Frontal cortex (tissue), 4 donors: Measurements from ENCODE around the gene KRTAP4-11. TPM values are rescaled to one million over a fixed set of nuclear protein-coding genes. Genes with fewer than 3 reads are reported as not detected.
"Not testable (repeated sequence)": the region's sequence is repeated elsewhere in the genome, so short reads cannot be mapped to it uniquely, and the experiment has no call there.

Source experiments
- DNase-seq, 2 donors: peaks; one replicate each; pipeline ENCODE4 v3.0.0; 2012; ENCODE audit warnings: low spot score in 2 of 2
- FAIRE-seq: peaks from 2 replicates; lab custom pipeline; 2012; peaks lifted over from hg19 to GRCh38; lab: Jason Lieb, UNC
- total RNA-seq: library from RNA; depleted of rRNA; stranded (reverse); fragments of >200 nt; gene quantifications from one replicate; pipeline ENCODE4 v1.2.3, GENCODE V29; 2014
- donor health status: control.
- donor health status: control.
- donor health status: control.

KRTAP4-11 gene
- not detected for total RNA-seq

DNA sequence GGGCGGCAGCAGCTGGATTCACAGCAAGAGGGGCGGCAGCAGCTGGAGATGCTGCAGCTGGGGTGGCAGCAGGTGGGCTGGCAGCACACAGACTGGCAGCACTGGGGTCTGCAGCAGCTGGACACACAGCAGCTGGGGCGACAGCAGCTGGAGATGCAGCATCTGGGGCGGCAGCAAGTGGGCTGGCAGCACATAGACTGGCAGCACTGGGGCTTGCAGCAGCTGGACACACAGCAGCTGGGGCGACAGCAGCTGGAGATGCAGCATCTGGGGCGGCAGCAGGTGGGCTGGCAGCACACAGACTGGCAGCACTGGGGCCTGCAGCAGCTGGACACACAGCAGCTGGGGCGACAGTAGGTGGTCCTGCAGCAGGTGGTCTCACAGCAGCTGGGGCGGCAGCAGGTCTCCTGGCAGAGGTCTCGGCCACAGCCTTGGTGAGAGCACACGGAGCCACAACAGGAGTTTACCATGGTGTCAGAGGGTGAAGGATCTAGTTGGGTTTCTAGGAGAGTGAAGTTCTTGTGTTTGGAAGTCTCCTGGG lies at the start of gene KRTAP4-11:
Gene KRTAP4-11 (minus strand): TSS at position 528 of the 541 bp plus-strand sequence. CDS start 58 bp downstream, at position 470.
- not testable (repeated sequence) for FAIRE-seq, DNase-seq

DNA sequence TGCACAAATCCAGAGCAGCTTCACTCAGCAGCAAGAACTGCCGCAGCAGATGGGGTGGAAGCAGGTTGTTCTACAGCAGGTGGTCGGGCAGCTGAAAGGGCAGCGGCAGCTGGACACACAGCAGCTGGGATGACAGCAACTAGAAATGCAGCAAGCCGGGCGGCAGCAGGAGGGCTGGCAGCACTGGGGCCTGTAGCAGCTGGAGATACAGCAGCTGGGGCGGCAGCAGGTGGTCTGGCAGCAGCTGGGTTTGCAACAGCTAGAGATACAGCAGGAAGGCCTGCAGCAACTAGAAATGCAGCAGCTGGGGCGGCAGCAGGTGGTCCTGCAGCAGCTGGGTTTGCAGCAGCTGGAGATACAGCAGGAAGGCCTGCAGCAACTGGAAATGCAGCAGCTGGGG lies 49.4 kb upstream of the KRTAP4-11 start:
- DNase-seq (no peak), FAIRE-seq (no peak)

DNA sequence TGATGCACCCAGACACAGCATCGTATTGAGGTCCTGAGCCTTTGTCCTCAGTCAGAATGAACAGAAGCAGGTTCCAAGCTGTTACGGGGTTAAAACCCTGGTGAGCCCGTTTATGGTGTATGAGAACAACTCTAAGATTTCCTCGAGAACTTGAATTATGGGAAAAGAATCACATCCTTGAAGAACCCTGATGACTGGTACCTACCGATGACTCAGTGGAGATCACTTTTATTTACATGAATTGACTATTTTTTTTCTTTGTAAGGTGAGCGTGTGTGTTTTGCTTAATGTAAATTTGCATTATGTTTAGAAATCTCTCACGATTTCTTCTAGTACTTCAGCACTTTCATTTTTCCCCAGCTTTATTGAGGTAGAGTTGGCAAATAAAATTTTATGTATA lies 45.7 kb upstream of the KRTAP4-11 start:
- FAIRE-seq (no peak), DNase-seq (no peak)

GRCh38 chr17:41160648-41161047 lies 42.5 kb upstream of the KRTAP4-11 start, which contains the start of gene KRTAP4-4:
KRTAP4-4 (minus strand) TSS chr17:41160748; CDS start chr17:41160691, 57 bp downstream.
- FAIRE-seq: no peak
- no peak for DNase-seq

DNA sequence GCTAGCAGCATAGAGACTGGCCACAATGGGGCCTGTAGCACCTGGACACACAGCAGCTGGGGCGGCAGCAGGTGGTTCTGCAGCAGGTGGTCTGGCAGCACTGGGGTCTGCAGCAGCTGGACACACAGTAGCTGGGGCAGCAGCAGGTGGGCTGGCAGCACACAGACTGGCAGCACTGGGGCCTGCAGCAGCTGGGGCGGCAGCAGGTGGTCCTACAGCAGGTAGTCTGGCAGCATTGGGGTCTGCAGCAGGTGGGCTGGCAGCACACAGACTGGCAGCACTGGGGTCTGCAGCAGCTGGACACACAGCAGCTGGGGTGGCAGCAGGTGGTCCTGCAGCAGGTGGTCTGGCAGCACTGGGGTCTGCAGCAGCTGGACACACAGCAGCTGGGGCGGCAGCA lies 42.0 kb upstream of the KRTAP4-11 start:
- FAIRE-seq, DNase-seq: not testable (repeated sequence)

GRCh38 chr17:41153856-41154255 lies 35.7 kb upstream of the KRTAP4-11 start:
- DNase-seq: no peak
- no peak for FAIRE-seq

GRCh38 chr17:41151525-41151924 lies 33.4 kb upstream of the KRTAP4-11 start:
- FAIRE-seq (no peak), DNase-seq (no peak)

DNA sequence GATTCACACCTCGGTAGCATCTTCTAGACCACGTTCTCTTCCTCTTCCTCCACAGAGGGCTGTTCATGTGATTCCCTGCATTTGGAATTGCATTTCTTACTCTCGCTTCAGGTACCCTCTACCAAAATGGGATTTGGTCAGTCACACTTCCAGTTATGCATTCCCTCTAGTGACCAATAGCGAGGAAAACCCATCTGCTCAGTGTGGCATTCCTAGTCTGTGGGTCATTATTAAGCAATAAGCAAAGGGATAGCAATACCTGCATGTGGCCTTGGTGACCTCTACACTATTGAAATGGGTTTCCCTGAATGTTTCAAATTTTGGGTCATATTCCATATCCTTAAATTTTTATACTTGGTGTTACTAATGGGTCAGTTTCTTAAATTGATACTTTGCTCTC lies 31.9 kb upstream of the KRTAP4-11 start:
- no peak for DNase-seq
- FAIRE-seq: no peak

DNA sequence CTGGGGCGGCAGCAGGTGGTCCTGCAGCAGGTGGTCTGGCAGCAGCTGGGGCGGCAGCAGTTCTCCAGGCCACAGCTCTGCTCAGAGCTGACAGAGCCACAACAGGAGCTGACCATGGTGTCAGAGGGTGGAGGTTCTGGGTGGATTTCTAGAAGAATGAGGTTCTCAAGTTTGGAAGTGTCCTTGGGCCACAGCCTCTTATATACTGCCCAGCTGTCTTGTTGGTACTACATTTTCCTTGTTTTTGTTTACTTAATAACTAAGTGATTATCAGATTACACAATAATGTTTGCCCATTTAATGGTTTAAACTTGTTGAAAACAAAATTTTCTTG lies 31.4 kb upstream of the KRTAP4-11 start, which contains the start of gene KRTAP4-5:
Gene KRTAP4-5 (minus strand): TSS at position 174 of the 334 bp plus-strand sequence. CDS start 58 bp downstream, at position 116.
- DNase-seq (no peak), FAIRE-seq (no peak)

GRCh38 chr17:41148971-41149651 lies 30.9 kb upstream of the KRTAP4-11 start:
- not testable (repeated sequence) for FAIRE-seq, DNase-seq

DNA sequence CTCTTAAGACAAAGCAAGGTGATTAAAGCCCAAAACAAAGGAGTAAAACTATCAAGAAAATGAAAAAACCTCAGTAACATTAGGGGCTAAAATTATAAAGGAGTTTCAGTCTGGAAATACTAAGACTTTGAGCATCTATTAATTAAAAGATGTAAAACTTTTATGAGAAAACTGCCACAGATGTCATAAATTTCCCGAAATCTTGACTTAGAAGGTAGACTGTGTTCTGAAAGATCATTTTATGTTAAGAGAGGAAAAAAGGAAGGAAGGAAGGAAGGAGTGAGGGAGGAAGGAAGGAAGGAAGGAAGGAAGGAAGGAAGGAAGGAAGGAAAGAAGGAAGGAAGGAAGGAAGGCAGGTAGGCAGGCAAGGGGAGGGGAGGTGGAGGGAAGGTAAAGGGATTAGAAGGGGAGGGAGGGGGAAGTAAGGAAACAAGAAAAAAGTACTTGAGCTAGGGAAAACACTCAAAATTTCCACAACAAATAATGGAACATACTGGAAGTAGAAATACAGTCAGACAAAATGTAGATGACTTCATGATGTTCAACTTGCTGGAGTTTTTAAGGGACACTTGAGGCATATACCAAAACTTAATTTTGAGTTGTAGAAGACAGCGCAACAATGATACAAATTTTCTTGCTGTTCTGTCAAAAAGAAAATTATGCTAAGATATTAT lies 29.5 kb upstream of the KRTAP4-11 start:
- no peak for DNase-seq
- no peak for FAIRE-seq

GRCh38 chr17:41145261-41145660 lies 27.1 kb upstream of the KRTAP4-11 start:
- FAIRE-seq: no peak
- DNase-seq: no peak

DNA sequence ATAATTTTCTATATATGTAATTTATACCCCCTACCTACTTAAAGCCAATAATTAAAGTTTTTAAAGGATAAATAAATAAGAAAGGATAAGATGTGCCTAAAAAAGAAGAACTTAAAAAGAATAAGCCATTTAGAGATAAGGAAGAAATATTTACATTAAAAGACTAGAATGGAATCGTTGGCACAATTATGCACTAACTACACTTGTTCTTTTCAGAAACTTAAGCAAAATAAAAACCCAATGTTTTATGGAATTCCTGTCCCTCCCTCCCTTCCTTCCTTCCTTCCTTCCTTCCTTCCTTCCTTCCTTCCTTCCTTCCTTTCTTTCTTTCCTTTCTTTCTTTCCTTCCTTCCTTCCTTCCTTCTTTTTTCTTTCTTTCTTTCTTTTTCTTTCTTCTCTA lies 26.7 kb upstream of the KRTAP4-11 start:
- no peak for DNase-seq
- no peak for FAIRE-seq

DNA sequence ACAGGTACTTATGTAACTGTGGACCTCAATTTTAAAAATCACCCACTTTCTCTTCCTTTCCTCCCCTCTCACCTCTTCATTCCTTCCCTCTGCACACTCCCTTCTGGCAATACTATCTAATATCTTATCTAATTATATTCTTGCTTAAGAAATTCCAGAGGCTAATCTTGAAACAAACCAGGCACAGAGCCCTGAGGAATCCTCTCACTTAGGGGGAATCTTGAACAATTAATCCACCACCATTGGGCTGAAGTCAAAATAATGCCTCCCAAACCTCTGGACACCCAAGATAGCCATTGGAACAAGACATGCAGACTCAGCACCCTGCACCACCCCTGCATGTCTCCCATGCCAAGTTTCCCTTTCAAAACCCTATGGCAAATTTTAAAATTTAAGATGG lies 23.2 kb upstream of the KRTAP4-11 start:
- DNase-seq (no peak), FAIRE-seq (no peak)

DNA sequence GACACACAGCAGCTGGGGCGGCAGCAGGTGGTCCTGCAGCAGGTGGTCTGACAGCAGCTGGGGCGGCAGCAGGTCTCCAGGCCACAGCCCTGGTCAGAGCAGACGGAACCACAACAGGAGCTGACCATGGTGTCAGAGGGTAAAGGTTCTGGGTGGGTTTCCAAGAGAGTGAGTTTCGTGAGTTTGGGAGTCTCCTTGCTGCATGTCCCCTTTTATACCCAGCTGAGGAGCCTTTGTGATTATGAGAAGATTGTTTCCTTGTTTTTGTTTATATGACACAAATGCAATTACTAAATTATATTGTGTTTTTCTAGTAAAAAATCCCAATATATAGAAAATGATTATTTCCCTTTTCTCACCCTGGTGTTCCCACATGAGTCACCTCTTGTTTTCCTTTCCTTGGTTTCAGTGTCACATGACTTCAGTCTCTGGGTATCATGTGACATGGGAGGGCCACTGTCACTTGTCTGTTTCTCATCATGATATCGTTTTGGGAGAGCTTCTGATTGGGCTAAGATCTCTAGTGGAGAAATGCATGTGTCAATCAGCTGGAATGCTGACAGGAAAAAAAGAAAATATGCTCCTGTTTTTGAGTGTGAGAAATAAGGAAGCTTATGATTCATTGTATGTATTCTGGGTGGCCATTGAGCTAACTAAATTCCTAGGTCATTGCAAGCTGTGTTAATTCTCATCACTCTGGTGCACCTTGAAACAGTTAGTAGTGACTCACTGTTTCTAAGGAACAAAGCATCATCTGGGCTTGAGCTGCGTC lies 22.4 kb upstream of the KRTAP4-11 start, which contains the start of gene KRTAP4-6:
Gene KRTAP4-6 (minus strand): TSS at position 185 of the 772 bp plus-strand sequence. CDS start 57 bp downstream, at position 128.
- DNase-seq (no peak), FAIRE-seq (no peak)

DNA sequence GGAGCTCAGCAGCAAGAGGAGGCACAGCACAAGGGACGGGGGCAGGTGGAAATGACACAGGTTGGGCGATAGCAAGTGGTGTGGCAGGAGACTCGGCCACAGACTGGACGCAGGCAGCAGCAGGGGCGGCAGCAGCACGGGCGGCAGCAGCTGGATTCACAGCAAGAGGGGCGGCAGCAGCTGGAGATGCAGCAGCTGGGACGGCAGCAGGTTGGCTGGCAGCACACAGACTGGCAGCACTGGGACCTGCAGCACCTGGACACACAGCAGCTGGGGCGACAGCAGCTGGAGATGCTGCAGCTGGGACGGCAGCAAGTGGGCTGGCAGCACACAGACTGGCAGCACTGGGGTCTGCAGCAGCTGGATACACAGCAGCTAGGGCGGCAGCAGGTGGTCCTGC lies 21.7 kb upstream of the KRTAP4-11 start:
- DNase-seq, FAIRE-seq: not testable (repeated sequence)

- DNase-seq (no peak), FAIRE-seq (no peak)
Measured at GRCh38 chr17:41133880-41134735, 15.9 kb upstream of the KRTAP4-11 start.

DNA sequence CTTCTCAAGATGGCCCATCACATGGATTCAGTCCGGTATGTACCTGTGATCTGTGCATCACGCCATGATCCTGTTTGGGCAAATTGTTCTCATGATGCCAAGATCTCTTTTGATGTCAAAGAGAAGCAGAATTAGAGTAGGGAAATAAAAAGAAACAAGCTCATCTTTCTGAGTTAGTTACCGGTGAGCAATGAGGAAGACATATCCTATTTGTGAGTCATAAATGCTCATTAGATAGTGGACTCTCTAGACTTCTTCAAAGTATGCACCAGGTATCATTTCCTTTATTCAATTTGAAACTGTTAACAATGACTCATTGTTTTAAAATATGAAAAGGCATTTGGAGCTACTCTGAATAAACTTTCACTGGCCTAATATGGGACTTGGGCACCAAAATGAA lies 13.8 kb upstream of the KRTAP4-11 start:
- no peak for FAIRE-seq
- no peak for DNase-seq

- DNase-seq: no peak
- FAIRE-seq: no peak
Measured at GRCh38 chr17:41127371-41127770, 9.2 kb upstream of the KRTAP4-11 start.
